GM18867 (cell line): ENCODE measurements around the gene RASEF.
A peak's percentile ranks its signal among the peaks of the same experiment; 100 is the strongest.
"Not testable (repeated sequence)": the region's sequence is repeated elsewhere in the genome, so short reads cannot be mapped to it uniquely, and the experiment has no call there.

Source experiments
- ATAC-seq: cut with Tn5 transposase; IDR thresholded peaks from one replicate; pipeline ENCODE4 v1.9.1; 2021; ENCODE audit warnings: mild to moderate bottlenecking, moderate library complexity; ENCODE audit not compliant: unreplicated experiment

RASEF gene

DNA sequence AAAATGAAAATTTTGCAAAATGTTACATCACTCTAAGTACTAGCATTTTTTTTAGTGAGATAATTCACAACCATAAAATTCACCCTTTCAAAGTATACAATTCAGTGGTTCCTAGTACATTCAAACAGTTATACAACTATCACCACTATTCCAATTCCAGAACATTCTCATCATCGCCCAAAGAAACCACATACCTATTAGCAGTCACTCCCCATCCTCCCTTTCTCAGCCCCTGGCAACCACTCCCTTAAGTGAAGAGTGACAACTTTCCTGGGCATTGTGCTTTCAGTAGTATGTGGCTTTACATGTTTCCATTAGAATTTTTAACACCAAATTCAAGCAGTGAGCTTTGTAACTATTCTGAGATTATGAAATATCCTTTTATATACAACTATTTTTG, 81.4 kb downstream of the RASEF start:
- no peak for ATAC-seq

DNA sequence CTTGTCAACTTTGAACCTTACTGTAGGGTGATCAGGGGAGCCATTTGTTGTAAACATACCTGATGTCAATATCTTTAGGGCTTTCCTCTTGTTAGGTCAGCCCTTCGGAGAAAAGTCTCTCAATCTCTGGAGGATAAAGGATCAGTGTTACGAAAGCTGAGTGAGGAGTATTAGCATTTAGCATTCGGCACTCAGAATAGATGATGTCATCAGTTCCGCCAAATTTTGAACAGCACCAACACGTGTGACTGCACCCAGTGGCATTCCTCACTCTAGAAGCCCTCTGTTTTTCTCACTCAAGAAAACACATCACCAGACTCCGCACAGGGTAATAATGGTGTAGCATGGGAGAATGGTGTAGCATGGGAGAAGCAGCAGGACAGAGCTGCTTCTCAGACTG, 87.8 kb downstream of the RASEF start:
- no peak for ATAC-seq

DNA sequence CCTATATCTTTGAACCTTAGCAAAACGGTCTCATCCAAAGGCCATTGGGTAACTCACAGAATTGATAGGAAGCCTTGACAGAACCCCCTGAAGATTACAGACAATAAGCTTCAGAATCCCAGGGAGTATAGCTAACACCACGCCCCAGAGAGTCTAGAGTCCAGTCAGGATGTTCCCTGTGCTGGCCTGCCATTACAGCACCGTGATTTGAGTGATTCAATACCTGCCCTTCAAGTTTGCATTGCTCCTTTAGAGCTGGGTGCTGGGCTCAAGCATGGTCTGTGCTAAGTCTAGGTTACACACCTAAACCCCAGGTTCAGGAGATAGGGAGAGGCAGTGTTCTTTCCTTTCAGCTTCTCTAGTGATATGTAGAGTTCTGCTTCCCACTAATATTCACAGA, 90.5 kb downstream of the RASEF start:
- no peak for ATAC-seq

DNA sequence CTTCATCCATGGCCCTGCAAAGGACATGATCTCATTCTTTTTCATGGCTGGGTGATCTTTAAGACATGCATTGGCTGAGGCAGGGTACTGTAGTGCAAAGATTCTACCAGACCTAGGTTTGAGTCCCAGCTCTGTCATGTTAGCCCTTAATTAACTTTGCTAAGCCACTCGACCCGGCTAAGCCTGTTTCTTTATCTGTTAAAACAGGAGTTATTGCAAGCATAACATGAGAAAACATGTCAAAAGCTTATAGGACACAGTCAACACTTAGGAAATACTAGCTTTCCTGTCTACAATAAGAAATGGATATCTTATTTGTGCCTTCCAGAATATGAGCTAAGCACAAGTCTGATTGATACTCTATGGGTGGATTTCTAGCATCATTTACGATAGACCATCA, 92.6 kb downstream of the RASEF start:
- ATAC-seq: no peak

DNA sequence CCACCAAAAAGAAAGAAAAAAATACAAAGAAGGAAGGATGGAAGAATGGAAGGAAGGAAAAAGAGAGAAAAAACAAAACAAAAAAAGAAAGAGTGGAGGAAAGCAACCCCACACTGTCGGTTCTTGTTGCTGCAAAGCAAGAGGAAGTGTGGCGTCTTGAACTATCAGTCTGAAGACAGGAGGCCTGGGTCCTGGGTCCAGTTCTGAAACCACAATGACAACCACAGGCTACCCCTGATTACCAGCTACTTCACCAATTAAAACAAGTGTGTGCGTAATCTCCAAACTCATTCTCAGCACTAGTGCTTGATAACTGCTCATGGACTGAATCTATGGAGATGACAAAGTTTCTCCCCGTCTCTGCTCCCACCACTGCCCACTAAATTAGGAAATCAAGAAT, 93.7 kb downstream of the RASEF start:
- ATAC-seq: no peak

DNA sequence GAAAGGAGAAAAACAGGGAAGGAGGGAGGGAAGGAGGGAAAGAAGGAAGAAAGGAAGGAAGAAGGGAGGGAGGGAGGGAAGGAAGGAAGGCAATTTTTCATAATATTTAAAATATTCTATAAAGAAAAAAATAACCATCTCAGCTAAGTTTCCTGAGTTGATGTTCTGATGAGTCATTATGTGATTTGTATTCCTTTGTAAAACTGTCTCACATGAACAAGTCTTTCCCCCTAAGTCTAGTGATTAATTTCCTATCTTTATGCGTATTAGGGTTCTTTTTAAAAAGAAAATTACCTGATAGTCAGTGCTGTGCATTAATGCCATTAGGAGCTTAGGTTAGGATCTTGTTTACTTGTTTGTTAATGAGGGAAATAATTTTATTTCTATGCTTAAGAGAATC, 94.1 kb downstream of the RASEF start:
- no peak for ATAC-seq

DNA sequence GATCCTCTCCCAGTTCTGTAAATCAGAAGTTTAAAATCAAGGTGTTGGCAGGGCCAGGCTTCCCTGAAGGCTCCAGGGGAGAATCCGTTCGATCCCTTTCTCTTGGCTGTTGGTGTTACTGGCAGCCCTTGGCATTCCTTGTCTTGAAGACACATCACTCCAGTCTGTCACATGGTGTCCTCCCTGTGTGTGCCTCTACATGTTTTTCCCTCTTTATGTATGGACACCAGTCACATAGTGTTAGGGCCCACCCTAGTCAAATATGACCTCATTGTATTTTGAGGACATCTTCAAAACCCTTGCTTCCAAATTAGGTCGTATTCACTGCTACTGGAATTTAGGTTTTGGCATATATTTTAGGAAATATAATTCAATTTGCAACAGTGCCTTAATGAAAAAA, 94.6 kb downstream of the RASEF start:
- ATAC-seq: no peak

DNA sequence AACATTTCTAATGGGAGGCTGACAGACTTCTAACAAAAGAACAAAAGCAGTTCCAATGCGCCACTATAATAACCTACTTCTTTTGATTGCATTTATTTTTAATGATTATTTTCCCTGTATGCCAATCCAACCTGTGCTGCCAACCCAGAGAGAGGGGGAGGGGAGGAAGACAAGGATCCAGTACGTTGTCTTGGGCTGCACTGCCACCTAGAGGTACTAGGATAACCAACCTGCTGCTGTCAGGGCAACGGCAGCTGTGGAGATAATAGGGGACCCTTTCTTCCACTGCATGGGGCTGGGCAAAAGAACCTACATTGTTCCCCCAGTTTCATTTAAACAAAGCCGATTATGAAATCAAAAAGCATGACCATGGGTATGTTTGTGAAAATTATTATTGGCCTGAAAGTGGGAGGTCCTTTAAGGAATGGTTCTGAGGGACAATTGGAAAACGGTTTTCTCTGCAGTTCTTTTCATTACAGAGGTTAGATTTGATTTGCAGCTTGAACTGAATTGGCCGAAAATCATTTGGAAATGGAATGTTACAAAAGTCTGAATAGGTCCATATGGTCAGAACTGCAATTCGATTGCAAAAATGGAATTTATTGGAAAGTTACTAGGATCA, 101.3 kb downstream of the RASEF start:
- ATAC-seq: peak; percentile 98

DNA sequence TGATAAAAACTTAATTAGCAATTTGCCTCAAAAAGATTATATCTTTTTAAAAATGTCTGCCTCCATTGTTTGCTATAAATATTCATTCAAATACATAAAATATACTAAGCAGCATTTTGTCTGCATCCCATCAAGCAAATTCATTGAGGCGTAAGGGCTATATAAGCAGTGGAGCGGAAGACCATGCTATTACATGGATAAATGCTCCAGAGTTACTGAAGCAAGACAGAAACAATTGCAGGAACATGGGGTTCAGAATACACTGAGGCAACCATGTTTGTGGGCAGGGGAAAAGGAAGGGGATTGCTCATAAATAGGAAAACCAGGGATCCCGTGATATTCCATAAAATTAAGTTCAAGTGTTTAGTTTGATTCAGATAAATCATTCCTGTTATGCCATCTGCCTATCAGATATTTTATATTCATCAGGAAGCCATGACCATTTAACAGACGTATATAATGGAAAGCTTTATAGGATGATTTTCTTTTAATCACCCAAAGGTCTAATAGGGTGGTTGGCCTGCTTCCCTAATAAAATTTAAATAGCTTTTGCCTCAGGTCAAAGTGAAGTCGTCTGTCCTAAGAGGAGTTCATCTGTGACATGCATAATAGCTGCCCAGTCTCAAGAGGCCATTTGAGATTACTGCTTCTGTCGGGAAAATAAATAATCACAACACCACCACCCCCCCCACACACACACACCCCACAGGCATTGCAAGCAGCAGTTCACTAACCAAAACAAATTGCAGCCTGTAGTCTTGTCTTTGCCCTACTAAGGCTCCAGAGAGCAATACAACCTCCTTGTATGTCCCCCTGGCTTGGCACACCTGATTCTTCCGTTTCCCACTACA, 105.2 kb downstream of the RASEF start:
- ATAC-seq: no peak

DNA sequence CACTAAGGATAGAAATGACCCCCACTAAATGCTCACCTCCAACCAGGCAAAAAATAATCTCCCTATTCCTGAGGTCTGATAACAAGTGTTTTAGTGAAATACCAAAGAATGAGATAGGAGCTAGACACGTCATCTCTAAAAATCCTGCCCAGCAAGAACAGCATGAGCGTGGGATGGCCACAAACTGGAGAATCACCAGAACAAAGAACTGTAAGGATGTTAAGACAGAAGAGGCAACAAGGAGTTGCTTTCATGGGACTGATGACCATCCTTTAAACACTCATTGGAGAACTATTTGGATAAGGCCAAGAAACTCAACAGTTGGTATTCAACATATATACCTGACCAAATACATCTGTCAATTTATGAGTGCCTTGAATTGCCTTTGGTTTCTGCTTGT, 113.7 kb downstream of the RASEF start:
- ATAC-seq: no peak

DNA sequence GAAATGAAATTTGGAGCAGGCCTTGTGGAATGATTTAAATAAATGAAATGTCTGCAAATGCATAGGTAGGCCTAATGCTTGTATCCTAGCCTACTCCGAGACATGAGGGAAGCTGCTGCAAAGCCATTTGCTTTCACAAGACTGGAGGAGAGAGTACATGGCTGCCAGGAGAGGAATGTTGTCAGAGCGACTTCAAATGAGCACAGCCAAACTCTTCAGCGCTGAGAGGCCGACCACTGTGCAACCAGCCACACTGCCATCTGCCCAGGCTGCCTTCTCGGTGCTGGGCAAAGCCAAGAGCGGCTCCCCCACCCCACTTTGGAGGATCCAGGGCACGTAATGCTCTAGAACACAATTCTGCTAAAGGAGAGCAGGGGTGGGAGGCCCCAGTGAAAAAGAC, 122.6 kb downstream of the RASEF start:
- ATAC-seq: no peak

DNA sequence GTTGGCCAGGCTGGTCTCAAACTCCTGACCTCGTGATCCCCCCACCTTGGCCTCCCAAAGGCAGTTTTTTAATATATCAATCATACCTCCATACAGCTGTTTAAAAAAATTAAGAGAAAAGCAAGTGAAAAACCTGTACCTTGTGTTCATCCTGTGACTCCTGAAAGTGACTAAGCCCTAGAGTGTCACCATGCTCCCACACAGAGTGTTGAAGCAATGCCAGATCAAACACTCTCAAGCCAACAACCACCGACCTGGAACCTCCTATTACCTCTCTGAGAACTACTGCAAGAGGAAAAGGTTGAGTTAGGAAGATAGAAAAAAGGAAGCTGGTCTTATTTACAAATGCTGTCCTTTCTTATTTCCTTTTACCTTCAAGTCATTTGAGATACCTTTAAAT, 123.5 kb downstream of the RASEF start:
- ATAC-seq: no peak

DNA sequence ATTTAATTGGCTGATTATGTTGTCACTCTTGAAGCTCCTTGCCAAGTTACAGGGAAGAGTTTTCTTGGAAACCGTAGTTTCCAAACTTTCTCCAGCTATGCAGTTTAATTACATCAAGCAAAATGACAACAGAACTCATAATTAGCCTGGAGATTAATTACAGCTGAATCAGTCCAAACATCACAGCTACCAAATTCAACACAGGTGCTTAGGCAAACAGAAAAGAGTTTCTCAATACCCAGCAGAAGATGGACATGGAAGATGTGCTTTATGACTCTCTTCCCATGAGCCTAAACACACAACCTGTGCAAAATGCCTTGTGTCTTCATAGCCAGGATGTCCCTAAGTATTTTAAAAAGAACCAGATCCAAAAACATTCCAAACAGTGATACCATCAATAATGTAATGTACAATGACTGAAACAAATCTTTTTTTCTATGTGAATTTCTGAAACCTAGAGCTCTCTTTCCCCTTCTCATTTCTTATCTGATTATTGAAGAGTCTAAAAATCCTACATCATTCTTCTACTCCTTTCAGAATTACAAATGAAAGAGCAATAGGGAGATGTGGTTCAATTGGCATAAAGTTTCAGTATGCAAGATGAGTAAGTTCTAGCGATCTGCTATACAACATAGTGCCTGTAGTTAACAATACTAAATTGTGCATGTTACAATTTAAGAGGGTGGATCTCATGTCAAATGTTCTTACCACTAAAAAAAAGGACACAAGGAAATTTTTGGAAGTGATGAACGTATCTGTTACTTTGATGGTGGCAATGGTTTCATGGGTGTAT, 124.3 kb downstream of the RASEF start:
- ATAC-seq: no peak

DNA sequence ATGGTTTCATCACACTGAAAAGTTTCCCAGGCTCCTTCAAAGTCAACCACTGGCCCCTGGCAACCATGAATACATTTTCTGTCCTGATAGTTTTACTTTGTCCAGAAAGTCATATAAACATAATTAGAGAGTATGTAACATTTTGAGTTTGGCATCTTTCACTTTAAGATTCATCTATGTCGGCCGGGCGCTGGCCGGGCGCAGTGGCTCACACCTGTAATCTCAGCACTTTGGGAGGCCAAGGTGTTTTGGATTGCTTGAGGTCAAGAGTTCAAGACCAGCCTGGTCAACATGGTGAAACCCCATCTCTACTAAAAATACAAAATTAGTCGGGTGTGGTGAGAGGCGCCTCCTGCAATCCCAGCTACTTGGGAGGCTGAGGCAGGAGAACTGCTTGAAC, 126.4 kb downstream of the RASEF start:
- not testable (repeated sequence) for ATAC-seq

DNA sequence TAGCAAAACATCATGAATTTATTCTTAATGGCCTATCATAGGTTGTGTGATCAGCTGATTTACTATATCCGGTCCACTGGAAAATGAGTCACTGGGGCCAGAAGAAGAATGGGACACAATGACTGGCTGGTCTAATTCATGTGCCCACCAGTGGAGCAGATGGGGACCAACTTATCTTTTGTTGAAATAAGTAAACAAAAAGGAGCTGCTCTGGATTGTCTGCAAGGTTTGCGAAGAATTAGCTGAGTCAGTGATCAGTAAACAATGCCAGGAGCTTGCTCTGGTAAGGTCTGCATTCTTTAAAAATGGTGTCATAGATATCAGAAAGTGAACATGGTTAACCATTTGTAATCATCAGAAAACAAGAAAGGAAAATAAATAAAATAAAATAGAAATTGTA, 128.0 kb downstream of the RASEF start:
- no peak for ATAC-seq

DNA sequence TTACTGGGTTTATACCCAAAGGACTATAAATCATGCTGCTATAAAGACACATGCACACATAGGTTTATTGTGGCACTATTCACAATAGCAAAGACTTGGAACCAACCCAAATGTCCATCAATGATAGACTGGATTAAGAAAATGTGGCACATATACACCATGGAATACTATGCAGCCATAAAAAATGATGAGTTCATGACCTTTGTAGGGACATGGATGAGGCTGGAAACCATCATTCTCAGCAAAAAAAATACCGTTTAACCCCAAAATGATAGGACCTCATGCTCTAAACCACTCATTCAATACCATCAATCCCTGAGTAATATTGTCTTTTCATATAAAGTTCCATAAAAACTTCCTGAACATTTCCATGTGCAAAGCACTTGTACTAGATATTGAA, 128.9 kb downstream of the RASEF start:
- not testable (repeated sequence) for ATAC-seq

DNA sequence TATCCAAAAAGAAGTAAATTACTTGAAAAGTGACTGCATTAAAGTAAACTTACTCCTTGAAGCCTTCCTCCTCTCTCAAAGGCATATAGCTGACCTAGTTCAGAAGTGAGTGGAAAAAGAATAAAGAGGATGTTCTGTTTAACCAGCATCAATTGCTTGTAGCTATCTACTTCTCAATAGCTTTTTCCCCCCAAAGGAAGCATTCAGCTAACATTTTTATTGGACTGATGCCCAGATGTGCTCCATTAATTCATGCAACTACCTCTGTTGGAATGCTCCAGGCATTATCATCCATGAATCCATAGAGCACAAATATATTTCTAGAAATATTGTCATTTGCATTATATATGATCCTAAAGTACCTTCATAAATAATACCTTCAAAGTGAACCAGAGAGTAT, 132.8 kb downstream of the RASEF start:
- ATAC-seq: no peak
